ENCODE results near the gene PSEN1. TPM values are rescaled to one million over a fixed set of nuclear protein-coding genes. Genes with fewer than 3 reads are reported as not detected.

Gene PSEN1
- total and polyA plus RNA-seq, 2 experiments from 2014 or later, result 14.6 to 35.7 TPM

DNA sequence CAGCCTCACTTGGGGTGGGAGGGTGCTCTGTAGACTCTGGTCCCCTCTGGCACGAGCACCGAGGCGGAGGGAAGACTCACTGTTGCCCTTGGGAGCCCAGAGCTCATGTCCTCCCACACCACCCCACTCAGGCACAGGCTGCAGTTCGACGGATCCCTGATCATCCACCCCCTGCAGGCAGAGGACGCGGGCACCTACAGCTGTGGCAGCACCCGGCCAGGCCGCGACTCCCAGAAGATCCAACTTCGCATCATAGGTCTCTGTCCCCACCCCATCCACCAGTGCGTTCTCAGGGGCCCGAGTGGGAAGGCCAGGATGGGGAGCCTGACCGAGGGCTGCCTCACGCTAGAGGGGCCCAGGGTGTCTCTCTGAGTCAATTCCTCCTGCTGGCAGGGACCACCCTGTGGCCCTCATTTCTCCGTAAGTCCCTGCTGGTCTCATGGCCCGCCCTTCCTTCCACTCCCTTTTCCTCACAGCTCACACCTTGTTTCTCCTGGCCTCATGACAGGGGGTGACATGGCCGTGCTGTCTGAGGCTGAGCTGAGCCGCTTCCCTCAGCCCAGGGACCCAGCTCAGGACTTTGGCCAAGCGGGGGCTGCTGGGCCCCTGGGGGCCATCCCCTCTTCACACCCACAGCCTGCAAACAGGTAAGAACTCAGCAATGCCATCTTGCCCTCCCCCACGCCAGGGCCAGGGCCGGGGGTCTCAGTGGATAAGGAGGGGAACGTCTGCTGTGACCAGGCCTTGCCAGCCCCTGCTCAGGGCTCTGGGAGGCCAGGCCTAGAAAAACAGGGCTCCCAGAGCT is 128.0 kb downstream of the PSEN1 start (continued):
- TF ChIP-seq, protein P1, sequence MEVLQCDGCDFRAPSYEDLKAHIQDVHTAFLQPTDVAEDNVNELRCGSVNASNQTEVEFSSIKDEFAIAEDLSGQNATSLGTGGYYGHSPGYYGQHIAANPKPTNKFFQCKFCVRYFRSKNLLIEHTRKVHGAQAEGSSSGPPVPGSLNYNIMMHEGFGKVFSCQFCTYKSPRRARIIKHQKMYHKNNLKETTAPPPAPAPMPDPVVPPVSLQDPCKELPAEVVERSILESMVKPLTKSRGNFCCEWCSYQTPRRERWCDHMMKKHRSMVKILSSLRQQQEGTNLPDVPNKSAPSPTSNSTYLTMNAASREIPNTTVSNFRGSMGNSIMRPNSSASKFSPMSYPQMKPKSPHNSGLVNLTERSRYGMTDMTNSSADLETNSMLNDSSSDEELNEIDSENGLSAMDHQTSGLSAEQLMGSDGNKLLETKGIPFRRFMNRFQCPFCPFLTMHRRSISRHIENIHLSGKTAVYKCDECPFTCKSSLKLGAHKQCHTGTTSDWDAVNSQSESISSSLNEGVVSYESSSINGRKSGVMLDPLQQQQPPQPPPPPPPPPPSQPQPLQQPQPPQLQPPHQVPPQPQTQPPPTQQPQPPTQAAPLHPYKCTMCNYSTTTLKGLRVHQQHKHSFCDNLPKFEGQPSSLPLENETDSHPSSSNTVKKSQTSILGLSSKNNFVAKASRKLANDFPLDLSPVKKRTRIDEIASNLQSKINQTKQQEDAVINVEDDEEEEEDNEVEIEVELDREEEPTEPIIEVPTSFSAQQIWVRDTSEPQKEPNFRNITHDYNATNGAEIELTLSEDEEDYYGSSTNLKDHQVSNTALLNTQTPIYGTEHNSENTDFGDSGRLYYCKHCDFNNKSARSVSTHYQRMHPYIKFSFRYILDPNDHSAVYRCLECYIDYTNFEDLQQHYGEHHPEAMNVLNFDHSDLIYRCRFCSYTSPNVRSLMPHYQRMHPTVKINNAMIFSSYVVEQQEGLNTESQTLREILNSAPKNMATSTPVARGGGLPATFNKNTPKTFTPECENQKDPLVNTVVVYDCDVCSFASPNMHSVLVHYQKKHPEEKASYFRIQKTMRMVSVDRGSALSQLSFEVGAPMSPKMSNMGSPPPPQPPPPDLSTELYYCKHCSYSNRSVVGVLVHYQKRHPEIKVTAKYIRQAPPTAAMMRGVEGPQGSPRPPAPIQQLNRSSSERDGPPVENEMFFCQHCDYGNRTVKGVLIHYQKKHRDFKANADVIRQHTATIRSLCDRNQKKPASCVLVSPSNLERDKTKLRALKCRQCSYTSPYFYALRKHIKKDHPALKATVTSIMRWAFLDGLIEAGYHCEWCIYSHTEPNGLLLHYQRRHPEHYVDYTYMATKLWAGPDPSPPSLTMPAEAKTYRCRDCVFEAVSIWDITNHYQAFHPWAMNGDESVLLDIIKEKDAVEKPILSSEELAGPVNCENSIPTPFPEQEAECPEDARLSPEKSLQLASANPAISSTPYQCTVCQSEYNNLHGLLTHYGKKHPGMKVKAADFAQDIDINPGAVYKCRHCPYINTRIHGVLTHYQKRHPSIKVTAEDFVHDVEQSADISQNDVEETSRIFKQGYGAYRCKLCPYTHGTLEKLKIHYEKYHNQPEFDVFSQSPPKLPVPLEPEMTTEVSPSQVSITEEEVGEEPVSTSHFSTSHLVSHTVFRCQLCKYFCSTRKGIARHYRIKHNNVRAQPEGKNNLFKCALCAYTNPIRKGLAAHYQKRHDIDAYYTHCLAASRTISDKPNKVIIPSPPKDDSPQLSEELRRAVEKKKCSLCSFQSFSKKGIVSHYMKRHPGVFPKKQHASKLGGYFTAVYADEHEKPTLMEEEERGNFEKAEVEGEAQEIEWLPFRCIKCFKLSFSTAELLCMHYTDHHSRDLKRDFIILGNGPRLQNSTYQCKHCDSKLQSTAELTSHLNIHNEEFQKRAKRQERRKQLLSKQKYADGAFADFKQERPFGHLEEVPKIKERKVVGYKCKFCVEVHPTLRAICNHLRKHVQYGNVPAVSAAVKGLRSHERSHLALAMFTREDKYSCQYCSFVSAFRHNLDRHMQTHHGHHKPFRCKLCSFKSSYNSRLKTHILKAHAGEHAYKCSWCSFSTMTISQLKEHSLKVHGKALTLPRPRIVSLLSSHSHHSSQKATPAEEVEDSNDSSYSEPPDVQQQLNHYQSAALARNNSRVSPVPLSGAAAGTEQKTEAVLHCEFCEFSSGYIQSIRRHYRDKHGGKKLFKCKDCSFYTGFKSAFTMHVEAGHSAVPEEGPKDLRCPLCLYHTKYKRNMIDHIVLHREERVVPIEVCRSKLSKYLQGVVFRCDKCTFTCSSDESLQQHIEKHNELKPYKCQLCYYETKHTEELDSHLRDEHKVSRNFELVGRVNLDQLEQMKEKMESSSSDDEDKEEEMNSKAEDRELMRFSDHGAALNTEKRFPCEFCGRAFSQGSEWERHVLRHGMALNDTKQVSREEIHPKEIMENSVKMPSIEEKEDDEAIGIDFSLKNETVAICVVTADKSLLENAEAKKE (CRISPR knock-in tag; IDR thresholded peaks at IDR 0.05), result no peak
- TF ChIP-seq ZNF114 (CRISPR knock-in tag; IDR thresholded peaks at IDR 0.05), result no peak
- TF ChIP-seq POLR2AphosphoS5 (IDR thresholded peaks at IDR 0.05; ENCODE audit: low read depth), result no peak
- no peak for TF ChIP-seq ZNF331 (CRISPR knock-in tag; IDR thresholded peaks at IDR 0.05; ENCODE audit: low read depth)
- no peak for TF ChIP-seq EZH2phosphoT487 (IDR thresholded peaks at IDR 0.05; ENCODE audit: unreplicated experiment)
- TF ChIP-seq, protein P2, sequence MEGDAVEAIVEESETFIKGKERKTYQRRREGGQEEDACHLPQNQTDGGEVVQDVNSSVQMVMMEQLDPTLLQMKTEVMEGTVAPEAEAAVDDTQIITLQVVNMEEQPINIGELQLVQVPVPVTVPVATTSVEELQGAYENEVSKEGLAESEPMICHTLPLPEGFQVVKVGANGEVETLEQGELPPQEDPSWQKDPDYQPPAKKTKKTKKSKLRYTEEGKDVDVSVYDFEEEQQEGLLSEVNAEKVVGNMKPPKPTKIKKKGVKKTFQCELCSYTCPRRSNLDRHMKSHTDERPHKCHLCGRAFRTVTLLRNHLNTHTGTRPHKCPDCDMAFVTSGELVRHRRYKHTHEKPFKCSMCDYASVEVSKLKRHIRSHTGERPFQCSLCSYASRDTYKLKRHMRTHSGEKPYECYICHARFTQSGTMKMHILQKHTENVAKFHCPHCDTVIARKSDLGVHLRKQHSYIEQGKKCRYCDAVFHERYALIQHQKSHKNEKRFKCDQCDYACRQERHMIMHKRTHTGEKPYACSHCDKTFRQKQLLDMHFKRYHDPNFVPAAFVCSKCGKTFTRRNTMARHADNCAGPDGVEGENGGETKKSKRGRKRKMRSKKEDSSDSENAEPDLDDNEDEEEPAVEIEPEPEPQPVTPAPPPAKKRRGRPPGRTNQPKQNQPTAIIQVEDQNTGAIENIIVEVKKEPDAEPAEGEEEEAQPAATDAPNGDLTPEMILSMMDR (conservative IDR thresholded peaks at IDR 0.05; ENCODE audit: low read depth in 2 of 2), result no peak
